ENCODE data around the gene PIK3CB.

DNA sequence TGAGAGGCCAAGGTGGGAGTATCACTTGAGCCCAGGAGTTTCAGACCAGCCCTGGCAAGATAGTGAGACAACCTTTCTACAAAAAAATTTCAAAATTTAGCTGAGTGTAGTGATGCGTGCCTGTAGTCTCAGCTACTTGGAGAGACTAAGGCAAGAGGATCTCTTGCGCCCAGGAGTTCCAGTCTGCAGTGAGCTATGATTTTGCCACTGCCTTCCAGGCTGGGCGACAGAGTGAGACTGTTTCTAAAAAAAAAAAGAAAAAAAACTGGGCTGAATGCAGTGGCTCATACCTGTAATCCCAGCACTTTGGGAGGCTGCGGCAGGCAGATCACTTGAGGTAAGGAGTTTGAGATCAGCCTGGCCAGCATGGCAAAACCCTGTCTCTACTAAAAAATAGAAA, 14.0 kb upstream of the PIK3CB start:
- TF ChIP-seq, protein P1, sequence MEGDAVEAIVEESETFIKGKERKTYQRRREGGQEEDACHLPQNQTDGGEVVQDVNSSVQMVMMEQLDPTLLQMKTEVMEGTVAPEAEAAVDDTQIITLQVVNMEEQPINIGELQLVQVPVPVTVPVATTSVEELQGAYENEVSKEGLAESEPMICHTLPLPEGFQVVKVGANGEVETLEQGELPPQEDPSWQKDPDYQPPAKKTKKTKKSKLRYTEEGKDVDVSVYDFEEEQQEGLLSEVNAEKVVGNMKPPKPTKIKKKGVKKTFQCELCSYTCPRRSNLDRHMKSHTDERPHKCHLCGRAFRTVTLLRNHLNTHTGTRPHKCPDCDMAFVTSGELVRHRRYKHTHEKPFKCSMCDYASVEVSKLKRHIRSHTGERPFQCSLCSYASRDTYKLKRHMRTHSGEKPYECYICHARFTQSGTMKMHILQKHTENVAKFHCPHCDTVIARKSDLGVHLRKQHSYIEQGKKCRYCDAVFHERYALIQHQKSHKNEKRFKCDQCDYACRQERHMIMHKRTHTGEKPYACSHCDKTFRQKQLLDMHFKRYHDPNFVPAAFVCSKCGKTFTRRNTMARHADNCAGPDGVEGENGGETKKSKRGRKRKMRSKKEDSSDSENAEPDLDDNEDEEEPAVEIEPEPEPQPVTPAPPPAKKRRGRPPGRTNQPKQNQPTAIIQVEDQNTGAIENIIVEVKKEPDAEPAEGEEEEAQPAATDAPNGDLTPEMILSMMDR (IDR thresholded peaks at IDR 0.05), result no peak
- no peak for TF ChIP-seq POLR2A (IDR thresholded peaks at IDR 0.05)

Data from thyroid gland (tissue), 4 donors.